GM23338 (cell line): ENCODE results near the gene TP53BP2. TPM values are rescaled to one million over a fixed set of nuclear protein-coding genes. Genes with fewer than 3 reads are reported as not detected.

Source experiments
- ATAC-seq: fragments of 200-7000 bp; cut with Tn5 transposase; 3 replicates; pipeline ENCODE4 v1.9.1; 2020
- DNase-seq: peaks from one replicate; pipeline ENCODE4 v3.0.0-alpha.2; 2015; ENCODE audit warnings: low spot score
- H2AFZ ChIP-seq: fragments of 200-600 bp; sonication (generic); 2 replicates; pipeline ENCODE4 v1.8.0; 2016; ENCODE audit warnings: antibody characterized with exemption, mild to moderate bottlenecking, moderate library complexity
- H3F3A ChIP-seq: fragments of 200-600 bp; sonication (generic); replicated peaks from 2 replicates; pipeline ENCODE4 v1.8.0; 2017; ENCODE audit warnings: antibody characterized with exemption, mixed run types, low read depth
- H3K27ac ChIP-seq: fragments of 200-600 bp; sonication (generic); 2 replicates; pipeline ENCODE4 v1.6.1; 2016; ENCODE audit warnings: low read depth
- H3K27me3 ChIP-seq: fragments of 200-600 bp; sonication (generic); 2 replicates; pipeline ENCODE4 v1.8.0; 2016; ENCODE audit warnings: mild to moderate bottlenecking, mixed run types, moderate library complexity; ENCODE audit not compliant: insufficient read depth
- H3K36me3 ChIP-seq: fragments of 200-600 bp; sonication (generic); 2 replicates; pipeline ENCODE4 v1.8.0; 2016; ENCODE audit warnings: mild to moderate bottlenecking; ENCODE audit not compliant: insufficient read depth
- H3K4me1 ChIP-seq: fragments of 200-600 bp; sonication (generic); 2 replicates; pipeline ENCODE4 v1.8.0; 2016; ENCODE audit warnings: mild to moderate bottlenecking, moderate library complexity; ENCODE audit not compliant: insufficient read depth
- H3K4me2 ChIP-seq: fragments of 200-600 bp; sonication (generic); 2 replicates; pipeline ENCODE4 v1.7.1; 2017; ENCODE audit warnings: mixed run types
- H3K4me3 ChIP-seq: fragments of 200-600 bp; sonication (generic); 2 replicates; pipeline ENCODE4 v1.6.1; 2016; ENCODE audit warnings: mixed run types
- H3K79me2 ChIP-seq: fragments of 200-600 bp; sonication (generic); replicated peaks from 2 replicates; pipeline ENCODE4 v1.8.0; 2017; ENCODE audit warnings: mild to moderate bottlenecking; ENCODE audit not compliant: insufficient read depth
- H3K9me2 ChIP-seq: fragments of 200-600 bp; sonication (generic); 2 replicates; pipeline ENCODE4 v1.8.0; 2017; ENCODE audit not compliant: insufficient read depth
- H4K20me1 ChIP-seq: fragments of 200-600 bp; sonication (generic); replicated peaks from 2 replicates; pipeline ENCODE4 v1.8.0; 2017; ENCODE audit warnings: mild to moderate bottlenecking; ENCODE audit not compliant: insufficient read depth
- H3K27ac Mint-ChIP-seq: 2 replicates; pipeline ENCODE4 v1.8.0; 2020; ENCODE audit warnings: inconsistent platforms, mild to moderate bottlenecking, moderate library complexity, mixed read lengths
- H3K27me3 Mint-ChIP-seq: 3 replicates; pipeline ENCODE4 v1.8.0; 2022; ENCODE audit warnings: low read depth, mild to moderate bottlenecking, moderate library complexity, mixed read lengths, inconsistent platforms; ENCODE audit not compliant: insufficient read depth, poor library complexity
- H3K36me3 Mint-ChIP-seq: 3 replicates; pipeline ENCODE4 v1.8.0; 2021; ENCODE audit warnings: low read depth, mild to moderate bottlenecking, inconsistent platforms, moderate library complexity, mixed read lengths
- H3K4me1 Mint-ChIP-seq: 3 replicates; pipeline ENCODE4 v1.8.0; 2020; ENCODE audit warnings: mild to moderate bottlenecking, inconsistent platforms, mixed read lengths
- H3K4me3 Mint-ChIP-seq: 3 replicates; pipeline ENCODE4 v1.8.0; 2021; ENCODE audit warnings: moderate library complexity, mild to moderate bottlenecking, inconsistent platforms, mixed read lengths
- H3K9me3 Mint-ChIP-seq: 3 replicates; pipeline ENCODE4 v1.8.0; 2020; ENCODE audit warnings: moderate library complexity, mild to moderate bottlenecking, inconsistent platforms, mixed read lengths
- NANOG ChIP-seq: IDR thresholded peaks from 2 replicates; pipeline ENCODE4 v1.6.1; 2016; ENCODE audit warnings: antibody characterized with exemption, borderline replicate concordance
- REST ChIP-seq: IDR thresholded peaks from one replicate; pipeline ENCODE4 v1.6.1; 2018; ENCODE audit warnings: antibody characterized with exemption; ENCODE audit not compliant: unreplicated experiment
- STAT1 ChIP-seq: IDR thresholded peaks from one replicate; pipeline ENCODE4 v1.6.1; 2016; ENCODE audit warnings: antibody characterized with exemption; ENCODE audit not compliant: unreplicated experiment
- ZNF114 ChIP-seq: fragments of 250-450 bp; sonication (Bioruptor Pico); IDR thresholded peaks from 2 replicates; pipeline ENCODE4 v1.5.0; 2020; ENCODE audit warnings: mild to moderate bottlenecking, moderate library complexity
- ZNF331 ChIP-seq: fragments of 250-450 bp; sonication (Bioruptor Pico); IDR thresholded peaks from 2 replicates; pipeline ENCODE4 v1.5.0; 2020; ENCODE audit warnings: low read depth, mild to moderate bottlenecking, moderate library complexity
- polyA plus RNA-seq: library from polyadenylated mRNA; unstranded; fragments of >200 nt; fragmentation: Nextera tagmentation; extraction: Ambion mirVana; gene quantifications from 2 replicates; pipeline ENCODE4 v1.2.1, GENCODE V29; 2016
- total RNA-seq: library from RNA; depleted of rRNA; stranded (reverse); fragments of >200 nt; shearing (Covaris generic); gene quantifications from 2 replicates; pipeline ENCODE4 v1.2.3, GENCODE V29; 2014

Gene TP53BP2
- total and polyA plus RNA-seq, 2 experiments from 2014 or later, result 10.1 to 32.9 TPM

- Histone ChIP-seq H3K9me2 (0 out of 2 replicates have a peak, but pooled peaks cover 2% of the 10 kb centered on the region), H3K4me3 (no peak overlapping the region), H3K4me2 (no peak overlapping the region), H3K36me3 (no peaks in the 10 kb centered on the region), H3K79me2 (no peaks in the 10 kb centered on the region), H4K20me1 (no peaks in the 10 kb centered on the region), H3F3A (no peaks in the 10 kb centered on the region), H2AFZ (no peak overlapping the region), H3K27ac (no peak overlapping the region), H3K4me1 (peaks cover 15% of the 10 kb centered on the region), H3K27me3 (peaks cover 23% of the 10 kb centered on the region)
- H3K27ac Mint-ChIP-seq, result no peak overlapping the region
- TF ChIP-seq STAT1, result no peak
- no peak for TF ChIP-seq ZNF114 (CRISPR knock-in tag)
- no peak for TF ChIP-seq ZNF331 (CRISPR knock-in tag)
- TF ChIP-seq REST, result no peak
- TF ChIP-seq NANOG, result no peak
- peaks cover 15% of the 10 kb centered on the region for H3K27me3 Mint-ChIP-seq
- H3K4me3 Mint-ChIP-seq, result no peak overlapping the region; the same call in 2 of the 3 replicates
- H3K9me3 Mint-ChIP-seq, result no peaks in the 10 kb centered on the region; the same call in 2 of the 3 replicates
- ATAC-seq (no peak), DNase-seq (no peak)
- peaks cover 19% of the 10 kb centered on the region for H3K4me1 Mint-ChIP-seq
- H3K36me3 Mint-ChIP-seq, result peaks cover 23% of the 10 kb centered on the region
Observed at GRCh38 chr1:223751696-223752095, 94.1 kb downstream of the TP53BP2 start.

DNA sequence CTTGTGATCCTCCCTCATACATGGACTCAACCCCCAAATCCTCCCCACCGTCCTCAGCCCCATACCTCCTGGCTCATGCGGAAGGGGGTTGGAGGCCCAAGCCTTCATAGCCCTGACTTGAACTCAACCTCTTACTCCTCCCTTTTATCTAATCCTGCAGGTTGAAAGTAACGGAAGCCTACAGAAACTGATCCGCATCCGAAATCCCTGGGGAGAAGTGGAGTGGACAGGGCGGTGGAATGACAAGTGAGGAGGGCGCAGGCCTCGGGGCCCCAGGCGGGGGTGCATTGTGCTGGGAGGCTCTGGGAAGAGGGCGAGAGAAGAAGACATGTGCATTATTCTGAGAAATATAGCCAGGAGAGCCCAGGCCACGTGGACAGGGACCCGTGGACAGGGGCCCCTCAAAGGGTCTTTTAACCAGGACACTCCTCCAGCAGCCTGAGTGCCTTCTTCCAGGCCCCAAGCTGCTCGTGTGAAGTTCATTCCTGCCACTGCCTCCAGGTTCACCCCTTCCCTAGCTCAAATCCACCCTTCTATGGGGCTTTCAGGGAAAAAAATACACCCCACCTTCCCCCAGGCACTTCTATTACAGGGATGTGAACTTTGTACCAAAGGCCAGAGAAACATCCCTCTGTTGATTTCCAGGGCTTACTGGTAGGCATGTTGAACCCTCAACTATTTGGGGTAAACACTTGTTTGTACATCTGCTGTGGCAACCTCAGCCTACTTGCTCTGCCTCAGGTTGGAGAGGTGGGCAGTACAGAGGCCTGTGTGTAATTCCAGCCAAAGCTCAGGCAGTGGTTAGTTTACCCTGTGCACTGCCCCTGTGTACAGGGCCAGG is 94.8 kb downstream of the TP53BP2 start:
- Histone ChIP-seq H4K20me1 (no peaks in the 10 kb centered on the region), H3K79me2 (no peaks in the 10 kb centered on the region), H2AFZ (no peak overlapping the region), H3K4me2 (no peak overlapping the region), H3F3A (no peaks in the 10 kb centered on the region), H3K27ac (no peak overlapping the region), H3K27me3 (peaks cover 25% of the 10 kb centered on the region), H3K4me1 (peaks cover 15% of the 10 kb centered on the region), H3K4me3 (no peak overlapping the region), H3K36me3 (no peaks in the 10 kb centered on the region), H3K9me2 (0 out of 2 replicates have a peak, but pooled peaks cover 2% of the 10 kb centered on the region)
- TF ChIP-seq ZNF114 (CRISPR knock-in tag), result no peak
- no peak for TF ChIP-seq REST
- Mint-ChIP-seq H3K4me1 (peaks cover 19% of the 10 kb centered on the region), H3K27me3 (peaks cover 13% of the 10 kb centered on the region), H3K4me3 (no peak overlapping the region), H3K9me3 (no peaks in the 10 kb centered on the region; the same call in 2 of the 3 replicates), H3K27ac (no peak overlapping the region), H3K36me3 (peaks cover 23% of the 10 kb centered on the region)
- ATAC-seq, result no peak
- DNase-seq, result no peak
